NT2/D1 (cell line): ENCODE data around the gene STRN3.

Source experiments
- SUZ12 ChIP-seq: IDR thresholded peaks from 2 replicates; pipeline ENCODE4 v1.6.1; 2011; ENCODE audit not compliant: insufficient read length, insufficient read depth; ENCODE audit errors: extremely low read depth
- ZNF274 ChIP-seq: IDR thresholded peaks from 2 replicates; pipeline ENCODE4 v1.6.1; 2011; ENCODE audit warnings: mild to moderate bottlenecking, low read depth, low read length

- TF ChIP-seq ZNF274 = no peak
- TF ChIP-seq SUZ12 = no peak
Measured at GRCh38 chr14:30966415-30967363, 59.5 kb downstream of the STRN3 start.
